Stimulated activated effector memory CD8-positive, alpha-beta T cell treated with anti-CD3 and anti-CD28 coated beads, Interleukin-12 subunit alpha, Interleukin-12 subunit beta, amount 100 ng/mL, for 72 hours (primary cell): ENCODE data around the gene CGAS.
"Not testable (repeated sequence)": the region's sequence is repeated elsewhere in the genome, so short reads cannot be mapped to it uniquely, and the experiment has no call there.

Experiments
- ATAC-seq: fragments of 150-1000 bp; cut with Tn5 transposase; 2 replicates; pipeline ENCODE4 v1.10.0; 2021
- DNase-seq, 2 donors: peaks; one replicate each; pipeline ENCODE4 v3.0.0; 2021 to 2022; ENCODE audit warnings: low spot score in 2 of 2
- H3K27ac Mint-ChIP-seq: one replicate; pipeline ENCODE4 v1.8.0; 2022; ENCODE audit warnings: mild to moderate bottlenecking, mixed read lengths
- H3K36me3 Mint-ChIP-seq: one replicate; pipeline ENCODE4 v1.8.0; 2022; ENCODE audit warnings: mild to moderate bottlenecking, mixed read lengths
- H3K4me1 Mint-ChIP-seq: one replicate; pipeline ENCODE4 v1.8.0; 2022; ENCODE audit warnings: mixed read lengths
- H3K4me3 Mint-ChIP-seq: one replicate; pipeline ENCODE4 v1.8.0; 2022; ENCODE audit warnings: mild to moderate bottlenecking, mixed read lengths
- H3K9me3 Mint-ChIP-seq: one replicate; pipeline ENCODE4 v1.8.0; 2022; ENCODE audit warnings: mixed read lengths

Gene CGAS

GRCh38 chr6:73443555-73443954 is 8.5 kb downstream of the CGAS start:
- ATAC-seq (no peak), DNase-seq (no peak)
- Mint-ChIP-seq H3K36me3 (peaks cover 100% of the 10 kb centered on the region), H3K4me1 (peaks cover 41% of the 10 kb centered on the region), H3K27ac (peak overlapping the region; percentile 27), H3K4me3 (no peak overlapping the region), H3K9me3 (no peaks in the 10 kb centered on the region)

- no peaks in the 10 kb centered on the region for H3K4me1 Mint-ChIP-seq
- no peak overlapping the region for H3K27ac Mint-ChIP-seq
- H3K9me3 Mint-ChIP-seq: no peaks in the 10 kb centered on the region
- peaks cover 99% of the 10 kb centered on the region for H3K36me3 Mint-ChIP-seq
- DNase-seq (no peak), ATAC-seq (no peak)
- H3K4me3 Mint-ChIP-seq: no peak overlapping the region
These were observed 16.9 kb downstream of the CGAS start for GRCh38 chr6:73435236-73435635.

GRCh38 chr6:73421534-73421933 is 30.6 kb downstream of the CGAS start:
- ATAC-seq: no peak
- H3K4me1 Mint-ChIP-seq: peaks cover 20% of the 10 kb centered on the region
- peak in 1 of 2 donors; percentile 39 for DNase-seq
- peak overlapping the region; percentile 73 for H3K27ac Mint-ChIP-seq
- H3K9me3 Mint-ChIP-seq: no peaks in the 10 kb centered on the region
- peaks cover 100% of the 10 kb centered on the region for H3K36me3 Mint-ChIP-seq
- no peak overlapping the region for H3K4me3 Mint-ChIP-seq

- Mint-ChIP-seq H3K4me1 (peaks cover 20% of the 10 kb centered on the region), H3K9me3 (no peaks in the 10 kb centered on the region), H3K4me3 (no peak overlapping the region), H3K27ac (peak overlapping the region; percentile 71), H3K36me3 (peaks cover 71% of the 10 kb centered on the region)
- ATAC-seq (no peak), DNase-seq (no peak)
These were observed 33.9 kb downstream of the CGAS start for GRCh38 chr6:73418081-73418741.

- Mint-ChIP-seq H3K9me3 (no peaks in the 10 kb centered on the region), H3K36me3 (peaks cover 31% of the 10 kb centered on the region), H3K4me3 (no peak overlapping the region), H3K27ac (no peak overlapping the region), H3K4me1 (peaks cover 3% of the 10 kb centered on the region)
- ATAC-seq (no peak), DNase-seq (no peak)
These were observed 39.0 kb downstream of the CGAS start for GRCh38 chr6:73413102-73413501.

- H3K4me3 Mint-ChIP-seq: no peak overlapping the region
These were observed 42.7 kb downstream of the CGAS start for GRCh38 chr6:73409395-73409794.

GRCh38 chr6:73400656-73401055 is 51.4 kb downstream of the CGAS start:
- H3K36me3 Mint-ChIP-seq: peaks cover 4% of the 10 kb centered on the region
- no peak overlapping the region for H3K27ac Mint-ChIP-seq
- no peak overlapping the region for H3K4me3 Mint-ChIP-seq
- ATAC-seq: no peak
- no peak for DNase-seq
- H3K9me3 Mint-ChIP-seq: no peaks in the 10 kb centered on the region
- no peaks in the 10 kb centered on the region for H3K4me1 Mint-ChIP-seq

More at GRCh38 chr6:73409395-73409794, 42.7 kb downstream of the CGAS start:
- peaks cover 12% of the 10 kb centered on the region for H3K36me3 Mint-ChIP-seq
- H3K9me3 Mint-ChIP-seq: no peaks in the 10 kb centered on the region
- H3K4me1 Mint-ChIP-seq: no peaks in the 10 kb centered on the region
- ATAC-seq (no peak), DNase-seq (no peak)
- no peak overlapping the region for H3K27ac Mint-ChIP-seq

GRCh38 chr6:73395875-73396274 is 56.2 kb downstream of the CGAS start:
- peaks cover 16% of the 10 kb centered on the region for H3K4me1 Mint-ChIP-seq
- no peak overlapping the region for H3K4me3 Mint-ChIP-seq
- no peaks in the 10 kb centered on the region for H3K36me3 Mint-ChIP-seq
- DNase-seq (no peak), ATAC-seq (no peak)
- no peak overlapping the region for H3K27ac Mint-ChIP-seq
- no peaks in the 10 kb centered on the region for H3K9me3 Mint-ChIP-seq

GRCh38 chr6:73394577-73395354 is 57.3 kb downstream of the CGAS start, which contains the start of gene DDX43:
TSS of gene DDX43 (plus strand) at chr6:73394828. CDS start at chr6:73394906, 78 bp downstream.
- ATAC-seq: peak; percentile 85
- Mint-ChIP-seq H3K36me3 (no peaks in the 10 kb centered on the region), H3K27ac (peak within 1 kb of the TSS; percentile 73), H3K9me3 (no peaks in the 10 kb centered on the region), H3K4me3 (peak within 1 kb of the TSS; percentile 65), H3K4me1 (peaks cover 16% of the 10 kb centered on the region)
- DNase-seq: peak; percentile 5 to 66

- Mint-ChIP-seq H3K4me3 (no peak overlapping the region), H3K27ac (no peak overlapping the region), H3K36me3 (no peaks in the 10 kb centered on the region), H3K4me1 (peaks cover 16% of the 10 kb centered on the region), H3K9me3 (no peaks in the 10 kb centered on the region)
- DNase-seq (no peak), ATAC-seq (no peak)
These were observed 58.8 kb downstream of the CGAS start for GRCh38 chr6:73393278-73393677.

- not testable (repeated sequence) for H3K9me3 Mint-ChIP-seq, ATAC-seq, H3K4me3 Mint-ChIP-seq, DNase-seq, H3K27ac Mint-ChIP-seq, H3K36me3 Mint-ChIP-seq
- peaks cover 16% of the 10 kb centered on the region for H3K4me1 Mint-ChIP-seq
These were observed 59.9 kb downstream of the CGAS start for GRCh38 chr6:73392188-73392587.

- DNase-seq: no peak
- Mint-ChIP-seq H3K4me3 (no peak overlapping the region), H3K4me1 (peaks cover 16% of the 10 kb centered on the region), H3K9me3 (no peaks in the 10 kb centered on the region), H3K27ac (peak overlapping the region; percentile 65), H3K36me3 (no peaks in the 10 kb centered on the region)
- no peak for ATAC-seq
These were observed 60.4 kb downstream of the CGAS start for GRCh38 chr6:73391675-73392074.

- DNase-seq: no peak
- no peak for ATAC-seq
- peaks cover 14% of the 10 kb centered on the region for H3K4me1 Mint-ChIP-seq
- H3K36me3 Mint-ChIP-seq: no peaks in the 10 kb centered on the region
- peak overlapping the region; percentile 91 for H3K27ac Mint-ChIP-seq
- H3K4me3 Mint-ChIP-seq: peak overlapping the region; percentile 81
- no peaks in the 10 kb centered on the region for H3K9me3 Mint-ChIP-seq
These were observed 62.2 kb downstream of the CGAS start for GRCh38 chr6:73389854-73390253.

- Mint-ChIP-seq H3K27ac (peak overlapping the region; percentile 91), H3K4me3 (peak overlapping the region; percentile 81), H3K9me3 (no peaks in the 10 kb centered on the region), H3K36me3 (no peaks in the 10 kb centered on the region), H3K4me1 (peaks cover 11% of the 10 kb centered on the region)
- ATAC-seq (peak; percentile 97), DNase-seq (peak; percentile 44 to 80)
These were observed 63.1 kb downstream of the CGAS start for GRCh38 chr6:73388800-73389512.

- peak overlapping the region; percentile 91 for H3K27ac Mint-ChIP-seq
- peak overlapping the region; percentile 81 for H3K4me3 Mint-ChIP-seq
- H3K9me3 Mint-ChIP-seq: no peaks in the 10 kb centered on the region
- peaks cover 11% of the 10 kb centered on the region for H3K4me1 Mint-ChIP-seq
- no peak for DNase-seq
- H3K36me3 Mint-ChIP-seq: no peaks in the 10 kb centered on the region
- peak; percentile 4 for ATAC-seq
These were observed 63.7 kb downstream of the CGAS start for GRCh38 chr6:73388433-73388799.
